ENCODE data around the gene USP24. TPM values are rescaled to one million over a fixed set of nuclear protein-coding genes. Genes with fewer than 3 reads are reported as not detected.

The USP24 gene
- total RNA-seq, 1 donor from 2014 or later: 58.1 TPM

GRCh38 chr1:55060133-55060999 lies 154.8 kb downstream of the USP24 start:
- H3K4me1 Mint-ChIP-seq: peaks cover 5% of the 10 kb centered on the region
- H3K27me3 Mint-ChIP-seq (ENCODE audit: low read depth): no peaks in the 10 kb centered on the region
- no peak for TF ChIP-seq CTCF (IDR thresholded peaks at IDR 0.05; ENCODE audit: unreplicated experiment)
- H3K9me3 Mint-ChIP-seq: no peaks in the 10 kb centered on the region
- no peak overlapping the region for H3K4me3 Mint-ChIP-seq
- H3K27ac Mint-ChIP-seq: no peak overlapping the region
- H3K36me3 Mint-ChIP-seq: no peaks in the 10 kb centered on the region
- no peak for DNase-seq (ENCODE audit: low spot score in 2 of 2, unreplicated experiment in 2 of 2)

DNA sequence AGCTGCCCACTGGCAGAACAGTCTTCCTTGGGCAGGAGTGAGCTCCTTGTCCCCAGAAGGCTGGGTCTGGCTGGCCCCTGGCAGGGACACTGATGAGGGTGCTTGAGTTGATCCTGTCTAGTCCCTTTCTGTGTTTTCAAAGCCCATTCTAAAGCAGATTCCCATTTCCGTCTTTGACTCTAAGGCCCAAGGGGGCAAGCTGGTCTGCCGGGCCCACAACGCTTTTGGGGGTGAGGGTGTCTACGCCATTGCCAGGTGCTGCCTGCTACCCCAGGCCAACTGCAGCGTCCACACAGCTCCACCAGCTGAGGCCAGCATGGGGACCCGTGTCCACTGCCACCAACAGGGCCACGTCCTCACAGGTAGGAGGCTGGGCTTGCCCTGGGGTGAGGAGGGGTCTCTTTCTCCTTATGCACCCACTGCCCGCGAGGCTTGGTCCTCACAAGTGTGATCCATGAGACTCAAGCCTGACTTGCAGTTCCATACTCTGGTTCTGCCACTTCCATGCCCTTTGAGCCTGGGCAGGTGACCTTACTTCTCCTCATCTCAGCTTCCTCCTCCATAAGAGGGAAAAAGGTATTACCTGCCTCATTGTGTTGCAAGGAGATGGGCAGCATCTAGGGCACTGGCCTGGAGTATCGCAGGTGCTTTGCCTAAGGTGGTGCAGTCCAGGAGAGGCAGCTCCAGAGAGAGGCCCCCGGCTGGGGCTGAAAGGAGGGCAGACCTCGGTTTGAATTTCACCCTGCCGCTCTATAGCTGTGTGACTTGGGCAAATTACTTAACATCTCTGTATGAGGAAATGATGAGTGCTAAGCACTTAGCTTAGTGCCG lies 155.6 kb downstream of the USP24 start:
- H3K27ac Mint-ChIP-seq: no peak overlapping the region
- TF ChIP-seq CTCF (IDR thresholded peaks at IDR 0.05; ENCODE audit: unreplicated experiment): no peak
- H3K27me3 Mint-ChIP-seq (ENCODE audit: low read depth): no peaks in the 10 kb centered on the region
- no peak overlapping the region for H3K4me3 Mint-ChIP-seq
- no peaks in the 10 kb centered on the region for H3K36me3 Mint-ChIP-seq
- no peaks in the 10 kb centered on the region for H3K4me1 Mint-ChIP-seq
- DNase-seq (ENCODE audit: low spot score in 2 of 2, unreplicated experiment in 2 of 2): no peak
- H3K9me3 Mint-ChIP-seq: no peaks in the 10 kb centered on the region

DNA sequence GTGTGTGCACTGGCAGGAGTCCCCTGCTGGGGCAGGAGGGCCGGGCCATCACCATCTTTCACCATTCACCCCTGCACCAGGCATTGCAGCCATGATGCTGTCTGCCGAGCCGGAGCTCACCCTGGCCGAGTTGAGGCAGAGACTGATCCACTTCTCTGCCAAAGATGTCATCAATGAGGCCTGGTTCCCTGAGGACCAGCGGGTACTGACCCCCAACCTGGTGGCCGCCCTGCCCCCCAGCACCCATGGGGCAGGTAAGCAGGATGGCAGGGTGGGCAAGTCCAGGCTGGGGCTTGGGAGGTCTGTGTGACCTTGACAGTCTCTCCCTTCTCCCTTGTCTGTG lies 157.2 kb downstream of the USP24 start:
- Mint-ChIP-seq H3K9me3 (no peaks in the 10 kb centered on the region), H3K27ac (no peak overlapping the region), H3K4me1 (no peaks in the 10 kb centered on the region), H3K4me3 (no peak overlapping the region), H3K36me3 (no peaks in the 10 kb centered on the region), H3K27me3 (ENCODE audit: low read depth) (no peaks in the 10 kb centered on the region)
- no peak for TF ChIP-seq CTCF (IDR thresholded peaks at IDR 0.05; ENCODE audit: unreplicated experiment)
- no peak for DNase-seq (ENCODE audit: low spot score in 2 of 2, unreplicated experiment in 2 of 2)

GRCh38 chr1:55057270-55057955 lies 157.8 kb downstream of the USP24 start:
- DNase-seq (ENCODE audit: low spot score in 2 of 2, unreplicated experiment in 2 of 2): no peak
- no peak overlapping the region for H3K27ac Mint-ChIP-seq

More at GRCh38 chr1:55057270-55057955, 157.8 kb downstream of the USP24 start:
- H3K4me3 Mint-ChIP-seq: no peak overlapping the region
- no peaks in the 10 kb centered on the region for H3K4me1 Mint-ChIP-seq
- H3K9me3 Mint-ChIP-seq: no peaks in the 10 kb centered on the region
- no peak for TF ChIP-seq CTCF (IDR thresholded peaks at IDR 0.05; ENCODE audit: unreplicated experiment)
- no peaks in the 10 kb centered on the region for H3K36me3 Mint-ChIP-seq
- no peaks in the 10 kb centered on the region for H3K27me3 Mint-ChIP-seq (ENCODE audit: low read depth)

All from mesothelial cell of epicardium (in vitro differentiated cells).